ENCODE results near the gene RBFOX2.
A peak's percentile ranks its signal among the peaks of the same experiment; 100 is the strongest.
"Not testable (repeated sequence)": the region's sequence is repeated elsewhere in the genome, so short reads cannot be mapped to it uniquely, and the experiment has no call there.

Gene RBFOX2

GRCh38 chr22:36042240-36042639 lies 13.6 kb upstream of the RBFOX2 start:
- no peak for DNase-seq

- DNase-seq, result no peak
Observed at GRCh38 chr22:36039125-36039524, 10.5 kb upstream of the RBFOX2 start.

- DNase-seq, result no peak
Observed at GRCh38 chr22:36037102-36037758, 8.6 kb upstream of the RBFOX2 start.

- no peak for DNase-seq
Observed at GRCh38 chr22:36036167-36036624, 7.6 kb upstream of the RBFOX2 start.

- no peak for DNase-seq
Observed at GRCh38 chr22:36032611-36033010, 4.0 kb upstream of the RBFOX2 start.

GRCh38 chr22:36029406-36029755 lies 757 bp upstream of the RBFOX2 start:
- no peak for DNase-seq

- DNase-seq, result peak; percentile 62
Observed at GRCh38 chr22:36027935-36028645, 534 bp downstream of the RBFOX2 start.

- DNase-seq, result peak; percentile 33
Observed at GRCh38 chr22:36027579-36027934, 1.1 kb downstream of the RBFOX2 start.

- peak; percentile 11 for DNase-seq
Observed at GRCh38 chr22:36026741-36027140, 1.9 kb downstream of the RBFOX2 start.

GRCh38 chr22:36022697-36023096 lies 5.9 kb downstream of the RBFOX2 start:
- no peak for DNase-seq

- DNase-seq, result no peak
Observed at GRCh38 chr22:36022162-36022561, 6.5 kb downstream of the RBFOX2 start.

GRCh38 chr22:36021606-36022153 lies 6.9 kb downstream of the RBFOX2 start:
- no peak for DNase-seq

- DNase-seq, result not testable (repeated sequence)
Observed at GRCh38 chr22:36020865-36021264, 7.8 kb downstream of the RBFOX2 start.

- DNase-seq, result peak; percentile 1
Observed at GRCh38 chr22:36017651-36018091, 11.0 kb downstream of the RBFOX2 start.

- no peak for DNase-seq
Observed at GRCh38 chr22:36016684-36017083, 11.9 kb downstream of the RBFOX2 start.

GRCh38 chr22:36015811-36016529 lies 12.7 kb downstream of the RBFOX2 start:
- no peak for DNase-seq

- DNase-seq, result no peak
Observed at GRCh38 chr22:36015155-36015810, 13.3 kb downstream of the RBFOX2 start.

- DNase-seq, result no peak
Observed at GRCh38 chr22:36014546-36015074, 14.0 kb downstream of the RBFOX2 start.

- DNase-seq, result no peak
Observed at GRCh38 chr22:36012332-36012731, 16.3 kb downstream of the RBFOX2 start.

GRCh38 chr22:36010882-36011281 lies 17.7 kb downstream of the RBFOX2 start:
- DNase-seq, result no peak

GRCh38 chr22:36010090-36010489 lies 18.5 kb downstream of the RBFOX2 start:
- DNase-seq, result no peak

- no peak for DNase-seq
Observed at GRCh38 chr22:36009085-36009484, 19.5 kb downstream of the RBFOX2 start.

GRCh38 chr22:36008565-36008964 lies 20.1 kb downstream of the RBFOX2 start:
- no peak for DNase-seq
